Measurements from ENCODE around the gene TCTN1.
"Not testable (repeated sequence)": the region's sequence is repeated elsewhere in the genome, so short reads cannot be mapped to it uniquely, and the experiment has no call there.

Gene TCTN1

GRCh38 chr12:110613771-110614684 is at the start of gene TCTN1:
TCTN1 (plus strand) TSS chr12:110614129; CDS start chr12:110614183, 54 bp downstream.
- peak; percentile 42 for DNase-seq

DNA sequence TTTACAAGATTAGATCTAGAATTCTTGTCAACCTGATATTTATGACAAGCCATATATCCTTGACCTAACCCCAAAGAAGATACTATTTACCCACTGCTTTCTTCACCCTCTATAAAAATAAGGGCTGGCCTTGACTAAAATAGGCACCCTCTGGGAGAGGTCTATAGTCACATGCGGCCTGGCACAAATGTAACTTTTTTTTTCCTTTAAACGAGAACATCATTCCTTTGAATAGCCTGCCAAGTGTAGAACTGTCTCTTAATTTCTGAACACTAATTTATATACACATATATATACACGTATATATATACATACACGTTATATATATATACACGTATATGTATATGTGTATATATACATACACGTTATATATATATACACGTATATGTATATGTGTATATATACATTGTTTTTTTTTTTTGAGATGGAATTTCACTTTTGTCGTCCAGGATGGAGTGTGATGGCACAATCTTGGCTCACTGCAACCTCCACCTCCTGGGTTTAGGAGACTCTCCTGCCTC is 49.4 kb upstream of the TCTN1 start:
- no peak for DNase-seq

- no peak for DNase-seq
Measured at GRCh38 chr12:110565894-110566871, 47.7 kb upstream of the TCTN1 start.

DNA sequence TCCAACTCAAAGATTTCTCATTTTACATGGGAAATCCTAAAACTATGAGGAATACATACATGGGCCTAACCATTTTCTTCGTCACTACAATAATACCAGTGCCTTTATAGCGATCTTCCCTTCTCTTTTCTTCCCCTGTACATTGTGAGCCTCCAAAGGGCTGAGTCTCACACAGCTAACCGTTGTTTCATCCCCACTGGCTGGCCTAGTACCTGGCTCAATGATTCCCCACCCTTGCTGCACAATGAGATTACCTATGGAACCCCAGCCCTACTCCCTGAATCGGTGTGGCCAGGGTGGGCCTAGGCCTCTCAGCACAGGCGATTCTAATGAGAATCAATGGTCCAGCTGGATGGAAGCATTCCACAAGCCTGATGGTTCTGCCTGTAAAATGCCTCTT is 46.9 kb upstream of the TCTN1 start:
- DNase-seq = no peak

- no peak for DNase-seq
Measured at GRCh38 chr12:110568752-110569151, 45.2 kb upstream of the TCTN1 start.

DNA sequence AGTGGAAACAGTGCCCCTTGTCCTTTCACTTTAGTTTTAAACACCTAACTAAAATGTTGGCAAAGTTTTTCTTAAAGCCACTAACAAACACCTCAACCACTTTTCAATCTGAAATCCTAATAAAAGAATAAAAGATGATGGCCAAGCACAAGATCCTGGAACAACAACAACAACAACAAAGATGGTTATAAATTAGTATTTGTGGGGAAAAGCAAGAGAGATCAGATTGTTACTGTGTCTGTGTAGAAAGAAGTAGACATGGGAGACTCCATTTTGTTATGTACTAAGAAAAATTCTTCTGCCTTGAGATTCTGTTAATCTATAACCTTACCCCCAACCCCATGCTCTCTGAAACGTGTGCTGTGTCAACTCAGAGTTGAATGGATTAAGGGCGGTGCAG is 44.1 kb upstream of the TCTN1 start:
- DNase-seq = not testable (repeated sequence)

- DNase-seq = not testable (repeated sequence)
Measured at GRCh38 chr12:110570798-110571197, 43.1 kb upstream of the TCTN1 start.

DNA sequence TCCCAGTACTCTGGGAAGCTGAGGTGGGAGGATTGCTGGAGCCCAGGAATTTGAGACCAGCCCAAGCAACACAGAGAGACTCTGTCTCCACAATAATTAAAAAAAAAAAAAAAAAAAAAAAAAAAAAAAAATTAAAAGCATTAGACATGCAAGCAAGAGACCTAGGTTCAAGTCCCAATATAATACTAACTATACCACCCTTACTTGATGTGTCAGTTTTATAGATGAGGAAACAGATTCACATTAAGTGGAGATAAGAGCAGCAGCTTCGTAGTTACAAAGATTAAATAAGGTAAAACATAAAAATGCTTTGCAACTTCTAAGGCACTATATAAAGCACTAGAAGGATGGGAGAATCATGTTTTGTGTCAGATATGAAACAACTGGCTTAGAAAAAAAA is 39.9 kb upstream of the TCTN1 start:
- no peak for DNase-seq

DNA sequence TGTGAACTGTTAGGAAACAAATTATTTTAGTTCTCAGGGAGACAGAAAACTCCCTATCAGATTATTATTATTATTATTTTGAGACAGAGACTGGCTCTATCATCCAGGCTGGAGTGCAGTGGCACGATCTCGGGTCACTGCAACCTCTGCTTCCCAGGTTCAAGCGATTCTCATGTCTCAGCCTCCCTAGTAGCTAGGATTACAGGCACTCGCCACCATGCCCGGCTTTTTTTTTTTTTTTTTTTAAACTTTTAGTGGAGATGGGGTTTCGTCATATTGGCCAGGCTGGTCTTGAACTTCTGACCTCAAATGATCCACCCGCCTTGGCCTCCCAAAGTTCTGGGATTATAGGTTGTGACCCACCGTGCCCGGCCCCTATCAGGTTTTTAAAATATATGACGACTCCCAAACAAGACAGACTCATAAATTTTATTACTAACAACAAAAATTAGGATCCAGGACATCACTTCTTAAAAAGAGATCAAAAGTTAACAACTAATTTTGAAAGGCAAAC is 39.2 kb upstream of the TCTN1 start:
- DNase-seq = not testable (repeated sequence)

DNA sequence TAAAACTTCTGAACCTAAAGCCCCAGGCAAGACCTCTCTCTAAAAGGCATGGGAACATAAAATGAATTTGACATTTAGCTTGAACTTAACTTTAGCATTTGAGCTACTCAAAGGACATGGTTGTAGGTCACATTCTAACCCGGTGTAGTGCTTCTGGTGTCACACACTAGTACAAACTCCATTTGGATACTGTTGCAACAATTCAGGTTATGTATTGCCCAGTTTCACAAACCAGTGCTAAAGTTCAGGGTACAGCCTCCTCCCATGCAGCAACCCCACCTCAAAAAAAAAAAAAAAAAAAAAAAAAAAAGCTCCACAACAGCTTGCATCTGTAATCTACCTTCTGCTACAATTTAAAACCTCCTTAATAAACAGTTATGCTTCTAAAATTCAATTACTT is 38.6 kb upstream of the TCTN1 start:
- DNase-seq = no peak

GRCh38 chr12:110576504-110576903 is 37.4 kb upstream of the TCTN1 start:
- DNase-seq = no peak

- no peak for DNase-seq
Measured at GRCh38 chr12:110577864-110578693, 35.9 kb upstream of the TCTN1 start.

- DNase-seq = no peak
Measured at GRCh38 chr12:110578694-110579534, 35.0 kb upstream of the TCTN1 start.

- DNase-seq = no peak
Measured at GRCh38 chr12:110579535-110580253, 34.2 kb upstream of the TCTN1 start.

DNA sequence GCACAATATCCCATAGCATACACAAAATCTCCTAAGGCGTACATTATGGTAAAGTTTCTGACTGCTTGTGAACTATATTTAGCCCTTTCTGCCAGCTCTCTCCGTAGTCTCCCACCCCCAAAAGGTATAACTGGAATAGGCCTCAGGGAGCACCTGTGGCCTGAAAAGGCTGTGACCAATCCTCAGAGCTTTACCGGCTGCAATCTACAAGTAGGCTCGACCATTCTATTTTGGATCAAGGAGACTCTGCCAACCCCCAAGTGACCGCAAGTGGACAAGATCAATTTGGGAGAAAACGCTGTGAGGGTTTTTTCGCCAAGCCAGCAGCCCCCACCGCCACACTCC is 32.0 kb upstream of the TCTN1 start:
- no peak for DNase-seq

DNA sequence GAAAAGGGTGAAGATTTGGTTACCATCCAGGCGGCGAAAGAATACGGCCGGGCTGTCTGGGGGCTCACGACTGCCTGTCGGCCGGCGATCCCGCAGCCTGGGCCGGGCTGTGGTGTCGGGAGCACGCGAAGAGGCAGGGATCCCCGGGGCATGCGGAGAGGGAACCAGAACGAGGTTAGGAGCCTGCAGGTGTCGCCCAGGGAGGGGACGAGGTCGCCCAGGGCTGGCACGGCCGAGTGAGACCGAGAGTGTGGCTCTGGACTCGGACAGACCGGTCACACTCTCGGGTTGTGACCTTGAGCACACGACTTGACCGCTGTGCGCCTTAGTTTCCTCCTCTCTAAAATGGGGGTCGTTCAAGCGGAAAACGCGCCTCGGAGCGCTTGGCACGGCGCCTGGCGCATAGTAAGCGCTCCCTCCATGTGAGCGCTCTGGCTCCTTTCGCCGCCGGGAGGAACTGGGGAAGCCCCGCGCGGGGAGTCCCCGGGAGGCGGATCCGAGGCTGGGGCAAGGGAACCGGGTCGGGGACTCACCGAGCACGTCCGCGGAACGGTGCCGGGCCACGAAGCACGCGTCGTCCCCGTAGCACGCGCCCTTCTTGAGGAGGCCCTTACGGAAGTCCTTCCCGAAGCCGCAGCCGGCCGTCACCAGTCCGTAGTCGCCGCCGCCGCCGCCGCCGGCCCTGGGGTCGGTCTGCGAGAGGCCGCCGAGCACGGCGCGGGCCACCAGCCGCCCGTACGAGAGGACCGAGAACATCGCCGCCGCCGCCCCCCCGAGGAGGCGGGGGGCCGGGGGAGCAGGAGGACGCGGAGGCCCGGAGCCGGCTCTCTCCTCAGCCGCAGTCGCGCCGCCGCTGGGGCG is 31.4 kb upstream of the TCTN1 start:
- no peak for DNase-seq

- peak; percentile 58 for DNase-seq
Measured at GRCh38 chr12:110583137-110584059, 30.5 kb upstream of the TCTN1 start, which contains the start of gene PPTC7. PPTC7 (minus strand) TSS chr12:110583318; CDS start chr12:110583031, 287 bp downstream.

GRCh38 chr12:110585231-110585799 is 28.6 kb upstream of the TCTN1 start:
- no peak for DNase-seq
